Testis (tissue), 2 donors: ENCODE measurements around the gene ANXA10.

Source experiments
- POLR2A ChIP-seq: fragments of 450-650 bp; IDR thresholded peaks from one replicate; pipeline ENCODE4 v1.6.1; 2017; ENCODE audit warnings: antibody characterized with exemption, mild to moderate bottlenecking, moderate library complexity
- TF ChIP-seq, protein P1 (sequence below), 3 experiments: fragments of 450-650 bp in 2 of 3; fragments of 200-600 bp in 1 of 3; sonication (generic) in 1 of 3; IDR thresholded peaks; one replicate each; pipeline ENCODE4 v1.5.1; 2016 to 2019; ENCODE audit warnings: antibody characterized with exemption in 3 of 3, mild to moderate bottlenecking in 2 of 3, moderate library complexity in 1 of 3

- TF ChIP-seq, protein P1, sequence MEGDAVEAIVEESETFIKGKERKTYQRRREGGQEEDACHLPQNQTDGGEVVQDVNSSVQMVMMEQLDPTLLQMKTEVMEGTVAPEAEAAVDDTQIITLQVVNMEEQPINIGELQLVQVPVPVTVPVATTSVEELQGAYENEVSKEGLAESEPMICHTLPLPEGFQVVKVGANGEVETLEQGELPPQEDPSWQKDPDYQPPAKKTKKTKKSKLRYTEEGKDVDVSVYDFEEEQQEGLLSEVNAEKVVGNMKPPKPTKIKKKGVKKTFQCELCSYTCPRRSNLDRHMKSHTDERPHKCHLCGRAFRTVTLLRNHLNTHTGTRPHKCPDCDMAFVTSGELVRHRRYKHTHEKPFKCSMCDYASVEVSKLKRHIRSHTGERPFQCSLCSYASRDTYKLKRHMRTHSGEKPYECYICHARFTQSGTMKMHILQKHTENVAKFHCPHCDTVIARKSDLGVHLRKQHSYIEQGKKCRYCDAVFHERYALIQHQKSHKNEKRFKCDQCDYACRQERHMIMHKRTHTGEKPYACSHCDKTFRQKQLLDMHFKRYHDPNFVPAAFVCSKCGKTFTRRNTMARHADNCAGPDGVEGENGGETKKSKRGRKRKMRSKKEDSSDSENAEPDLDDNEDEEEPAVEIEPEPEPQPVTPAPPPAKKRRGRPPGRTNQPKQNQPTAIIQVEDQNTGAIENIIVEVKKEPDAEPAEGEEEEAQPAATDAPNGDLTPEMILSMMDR (IDR thresholded peaks at IDR 0.05) = no peak
- TF ChIP-seq POLR2A = no peak
Observed at GRCh38 chr4:168177546-168178149, 85.3 kb downstream of the ANXA10 start.
